Vagina (tissue), 2 donors: ENCODE data around the gene IBA57.

Experiments used
- CTCF ChIP-seq, 3 experiments: fragments of 450-650 bp in 2 of 3; fragments of 200-600 bp in 1 of 3; sonication (generic) in 1 of 3; IDR thresholded peaks; one replicate each; pipeline ENCODE4 v1.5.1; 2017 to 2019; ENCODE audit warnings: antibody characterized with exemption in 3 of 3, mild to moderate bottlenecking in 2 of 3, moderate library complexity in 2 of 3
- POLR2A ChIP-seq, 2 donors: fragments of 450-650 bp; IDR thresholded peaks; one replicate each; pipeline ENCODE4 v1.6.1; 2017; ENCODE audit warnings: antibody characterized with exemption in 2 of 2, mild to moderate bottlenecking in 2 of 2, moderate library complexity in 2 of 2
- POLR2AphosphoS5 ChIP-seq, 2 donors: sonication (generic); formaldehyde crosslinking; IDR thresholded peaks; one replicate each; pipeline ENCODE4 v1.9.0; 2017; ENCODE audit warnings: antibody characterized with exemption in 2 of 2, mild to moderate bottlenecking in 2 of 2, low read depth in 1 of 2; ENCODE audit not compliant: insufficient read depth in 1 of 2

GRCh38 chr1:228144193-228144992, 21.2 kb upstream of the IBA57 start:
- TF ChIP-seq POLR2A (IDR thresholded peaks at IDR 0.05): no peak
- TF ChIP-seq POLR2AphosphoS5 (IDR thresholded peaks at IDR 0.05; ENCODE audit: insufficient read depth in 1 of 2, low read depth in 1 of 2): no peak
- TF ChIP-seq CTCF (IDR thresholded peaks at IDR 0.05): no peak
